ENCODE results near the gene MAP3K3. TPM values are rescaled to one million over a fixed set of nuclear protein-coding genes. Genes with fewer than 3 reads are reported as not detected.

MAP3K3 gene
- total RNA-seq, 1 donor from 2014 or later = 38.2 TPM

- Mint-ChIP-seq H3K4me1 (ENCODE audit: low read depth) (peaks cover 16% of the 10 kb centered on the region), H3K9me3 (ENCODE audit: low read depth) (no peaks in the 10 kb centered on the region), H3K27ac (ENCODE audit: unreplicated experiment) (no peak overlapping the region), H3K36me3 (ENCODE audit: low read depth) (peaks cover 20% of the 10 kb centered on the region), H3K4me3 (ENCODE audit: unreplicated experiment) (no peak overlapping the region), H3K27me3 (ENCODE audit: low read depth) (no peaks in the 10 kb centered on the region)
- DNase-seq (ENCODE audit: low spot score) = no peak
- TF ChIP-seq, protein P1, sequence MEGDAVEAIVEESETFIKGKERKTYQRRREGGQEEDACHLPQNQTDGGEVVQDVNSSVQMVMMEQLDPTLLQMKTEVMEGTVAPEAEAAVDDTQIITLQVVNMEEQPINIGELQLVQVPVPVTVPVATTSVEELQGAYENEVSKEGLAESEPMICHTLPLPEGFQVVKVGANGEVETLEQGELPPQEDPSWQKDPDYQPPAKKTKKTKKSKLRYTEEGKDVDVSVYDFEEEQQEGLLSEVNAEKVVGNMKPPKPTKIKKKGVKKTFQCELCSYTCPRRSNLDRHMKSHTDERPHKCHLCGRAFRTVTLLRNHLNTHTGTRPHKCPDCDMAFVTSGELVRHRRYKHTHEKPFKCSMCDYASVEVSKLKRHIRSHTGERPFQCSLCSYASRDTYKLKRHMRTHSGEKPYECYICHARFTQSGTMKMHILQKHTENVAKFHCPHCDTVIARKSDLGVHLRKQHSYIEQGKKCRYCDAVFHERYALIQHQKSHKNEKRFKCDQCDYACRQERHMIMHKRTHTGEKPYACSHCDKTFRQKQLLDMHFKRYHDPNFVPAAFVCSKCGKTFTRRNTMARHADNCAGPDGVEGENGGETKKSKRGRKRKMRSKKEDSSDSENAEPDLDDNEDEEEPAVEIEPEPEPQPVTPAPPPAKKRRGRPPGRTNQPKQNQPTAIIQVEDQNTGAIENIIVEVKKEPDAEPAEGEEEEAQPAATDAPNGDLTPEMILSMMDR (IDR thresholded peaks at IDR 0.05) = no peak
Observed at GRCh38 chr17:63705657-63706056, 83.4 kb downstream of the MAP3K3 start.

- Mint-ChIP-seq H3K4me3 (ENCODE audit: unreplicated experiment) (no peak overlapping the region), H3K27ac (ENCODE audit: unreplicated experiment) (no peak overlapping the region), H3K27me3 (ENCODE audit: low read depth) (no peaks in the 10 kb centered on the region), H3K36me3 (ENCODE audit: low read depth) (peaks cover 21% of the 10 kb centered on the region), H3K4me1 (ENCODE audit: low read depth) (peaks cover 11% of the 10 kb centered on the region), H3K9me3 (ENCODE audit: low read depth) (no peaks in the 10 kb centered on the region)
- DNase-seq (ENCODE audit: low spot score) = no peak
- TF ChIP-seq, protein P1 (IDR thresholded peaks at IDR 0.05) = no peak
Observed at GRCh38 chr17:63706336-63707082, 84.3 kb downstream of the MAP3K3 start.

DNA sequence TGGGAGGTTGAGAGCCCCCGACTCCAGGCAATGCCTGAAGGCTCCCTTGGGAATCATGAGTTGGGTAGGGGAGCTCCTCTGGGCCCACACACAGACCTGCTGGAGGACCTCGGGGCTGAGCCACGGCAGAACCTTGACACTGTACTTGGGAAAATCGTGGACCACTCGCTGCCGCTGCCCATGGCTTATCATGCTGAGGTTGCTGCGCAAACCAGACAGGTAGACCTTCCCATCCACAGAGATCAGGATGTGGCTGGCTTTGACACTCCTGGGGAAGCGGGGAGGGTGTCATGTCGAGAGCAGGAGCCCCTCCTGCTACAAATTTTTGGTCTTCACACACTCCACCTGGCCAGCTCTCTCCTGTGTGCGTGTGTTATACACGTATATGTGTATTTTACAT, 84.9 kb downstream of the MAP3K3 start:
- Mint-ChIP-seq H3K27ac (ENCODE audit: unreplicated experiment) (no peak overlapping the region), H3K9me3 (ENCODE audit: low read depth) (no peaks in the 10 kb centered on the region), H3K27me3 (ENCODE audit: low read depth) (no peaks in the 10 kb centered on the region), H3K36me3 (ENCODE audit: low read depth) (peaks cover 24% of the 10 kb centered on the region), H3K4me3 (ENCODE audit: unreplicated experiment) (no peak overlapping the region), H3K4me1 (ENCODE audit: low read depth) (peaks cover 7% of the 10 kb centered on the region)
- TF ChIP-seq, protein P1 (IDR thresholded peaks at IDR 0.05) = no peak
- DNase-seq (ENCODE audit: low spot score) = no peak

- no peak overlapping the region for H3K4me3 Mint-ChIP-seq (ENCODE audit: unreplicated experiment)
- no peak overlapping the region for H3K27ac Mint-ChIP-seq (ENCODE audit: unreplicated experiment)
- H3K36me3 Mint-ChIP-seq (ENCODE audit: low read depth) = peaks cover 19% of the 10 kb centered on the region
- no peaks in the 10 kb centered on the region for H3K9me3 Mint-ChIP-seq (ENCODE audit: low read depth)
- no peak for DNase-seq (ENCODE audit: low spot score)
- no peaks in the 10 kb centered on the region for H3K27me3 Mint-ChIP-seq (ENCODE audit: low read depth)
- TF ChIP-seq, protein P1 (IDR thresholded peaks at IDR 0.05) = no peak
- no peaks in the 10 kb centered on the region for H3K4me1 Mint-ChIP-seq (ENCODE audit: low read depth)
Observed at GRCh38 chr17:63709110-63709509, 86.9 kb downstream of the MAP3K3 start.

DNA sequence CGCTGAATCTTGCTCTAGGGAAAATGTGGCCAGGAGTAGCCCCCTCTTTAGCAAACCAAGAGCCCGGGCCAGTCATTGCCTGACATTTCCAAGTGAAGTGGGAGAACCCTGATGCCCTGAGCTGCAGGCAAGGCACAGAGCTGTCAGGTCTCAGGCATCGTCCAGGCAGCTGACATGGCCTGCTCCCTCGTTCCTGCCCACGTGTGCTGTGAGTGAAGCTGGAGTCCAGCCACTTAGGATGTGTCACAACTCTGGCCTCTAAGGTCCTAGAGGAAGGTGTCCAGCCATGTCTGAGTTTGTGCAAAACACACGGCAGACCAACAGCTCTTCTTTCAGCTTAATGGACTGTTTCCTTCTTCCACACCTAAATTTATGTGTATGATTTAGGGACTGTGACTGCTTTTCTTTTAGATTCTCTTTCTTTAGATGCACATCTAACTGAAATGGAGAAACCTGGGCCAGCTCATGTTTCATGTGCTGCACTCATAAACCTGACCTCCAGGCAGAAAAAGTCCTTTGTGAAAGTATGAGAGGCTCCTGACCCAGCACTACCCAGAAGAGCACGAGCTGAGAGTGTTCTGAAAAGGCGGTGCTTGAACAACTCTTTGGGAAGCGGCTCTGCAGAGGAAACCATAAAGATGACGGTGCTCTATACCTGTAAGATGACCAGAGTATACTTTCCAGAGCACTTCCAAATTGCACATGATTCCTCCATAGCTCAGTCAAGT, 92.5 kb downstream of the MAP3K3 start:
- Mint-ChIP-seq H3K9me3 (ENCODE audit: low read depth) (no peaks in the 10 kb centered on the region), H3K27me3 (ENCODE audit: low read depth) (no peaks in the 10 kb centered on the region), H3K27ac (ENCODE audit: unreplicated experiment) (no peak overlapping the region), H3K36me3 (ENCODE audit: low read depth) (peaks cover 13% of the 10 kb centered on the region), H3K4me3 (ENCODE audit: unreplicated experiment) (no peak overlapping the region), H3K4me1 (ENCODE audit: low read depth) (peaks cover 4% of the 10 kb centered on the region)
- TF ChIP-seq, protein P1 (IDR thresholded peaks at IDR 0.05) = no peak
- DNase-seq (ENCODE audit: low spot score) = no peak

Data from chondrocyte (in vitro differentiated cells).